Fibroblast of lung (primary cell): ENCODE data around the gene NCOR2.

Experiments used
- EZH2 ChIP-seq: IDR thresholded peaks from 2 replicates; pipeline ENCODE4 v1.5.1; 2012; ENCODE audit warnings: low read length, control low read depth, mild to moderate bottlenecking; ENCODE audit errors: missing control alignments
- TF ChIP-seq, protein P1 (sequence below), 2 donors: IDR thresholded peaks in 1 of 2; conservative IDR thresholded peaks in 1 of 2; 1 replicate in 1 of 2; 2 replicates in 1 of 2; pipeline ENCODE4 v1.5.1; 2011 to 2012; ENCODE audit warnings: low read length in 2 of 2, control low read depth in 1 of 2, inconsistent platforms in 1 of 2, low read depth in 1 of 2, mild to moderate bottlenecking in 1 of 2

- TF ChIP-seq, protein P1, sequence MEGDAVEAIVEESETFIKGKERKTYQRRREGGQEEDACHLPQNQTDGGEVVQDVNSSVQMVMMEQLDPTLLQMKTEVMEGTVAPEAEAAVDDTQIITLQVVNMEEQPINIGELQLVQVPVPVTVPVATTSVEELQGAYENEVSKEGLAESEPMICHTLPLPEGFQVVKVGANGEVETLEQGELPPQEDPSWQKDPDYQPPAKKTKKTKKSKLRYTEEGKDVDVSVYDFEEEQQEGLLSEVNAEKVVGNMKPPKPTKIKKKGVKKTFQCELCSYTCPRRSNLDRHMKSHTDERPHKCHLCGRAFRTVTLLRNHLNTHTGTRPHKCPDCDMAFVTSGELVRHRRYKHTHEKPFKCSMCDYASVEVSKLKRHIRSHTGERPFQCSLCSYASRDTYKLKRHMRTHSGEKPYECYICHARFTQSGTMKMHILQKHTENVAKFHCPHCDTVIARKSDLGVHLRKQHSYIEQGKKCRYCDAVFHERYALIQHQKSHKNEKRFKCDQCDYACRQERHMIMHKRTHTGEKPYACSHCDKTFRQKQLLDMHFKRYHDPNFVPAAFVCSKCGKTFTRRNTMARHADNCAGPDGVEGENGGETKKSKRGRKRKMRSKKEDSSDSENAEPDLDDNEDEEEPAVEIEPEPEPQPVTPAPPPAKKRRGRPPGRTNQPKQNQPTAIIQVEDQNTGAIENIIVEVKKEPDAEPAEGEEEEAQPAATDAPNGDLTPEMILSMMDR (conservative IDR thresholded peaks at IDR 0.05 in 1 of 2, IDR thresholded peaks at IDR 0.05 in 1 of 2; ENCODE audit: low read depth in 1 of 2, low read length in 2 of 2): no peak
- TF ChIP-seq EZH2: no peak
Observed at GRCh38 chr12:124582108-124582424, 14.7 kb upstream of the NCOR2 start.
